ENCODE results near the gene REST.

- TF ChIP-seq CTCF (IDR thresholded peaks at IDR 0.05) (no peak), SIN3A (IDR thresholded peaks at IDR 0.05; ENCODE audit: borderline replicate concordance, insufficient read depth, low read depth, low read length) (no peak), REST (IDR thresholded peaks at IDR 0.05; ENCODE audit: insufficient read depth in 1 of 2, low read depth in 2 of 2, low read length in 1 of 2) (no peak)
Measured at GRCh38 chr4:56973336-56973735, 65.6 kb downstream of the REST start.

Data from Panc1 (cell line).